ENCODE data around the gene STH. TPM values are rescaled to one million over a fixed set of nuclear protein-coding genes. Genes with fewer than 3 reads are reported as not detected.
"Not testable (repeated sequence)": the region's sequence is repeated elsewhere in the genome, so short reads cannot be mapped to it uniquely, and the experiment has no call there.

STH gene
- total RNA-seq, 1 donor from 2014 or later, result not detected

DNA sequence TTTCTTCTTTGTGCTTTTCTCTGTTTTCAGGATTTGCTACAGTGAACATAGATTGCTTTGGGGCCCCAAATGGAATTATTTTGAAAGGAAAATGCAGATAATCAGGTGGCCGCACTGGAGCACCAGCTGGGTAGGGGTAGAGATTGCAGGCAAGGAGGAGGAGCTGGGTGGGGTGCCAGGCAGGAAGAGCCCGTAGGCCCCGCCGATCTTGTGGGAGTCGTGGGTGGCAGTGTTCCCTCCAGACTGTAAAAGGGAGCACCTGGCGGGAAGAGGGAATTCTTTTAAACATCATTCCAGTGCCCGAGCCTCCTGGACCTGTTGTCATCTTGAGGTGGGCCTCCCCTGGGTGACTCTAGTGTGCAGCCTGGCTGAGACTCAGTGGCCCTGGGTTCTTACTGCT lies 1.2 kb downstream of the STH start:
- no peak overlapping the region for H3K4me3 ChIP-seq (ENCODE audit: low read length in 3 of 3)
- no peak overlapping the region for H3K27ac ChIP-seq (ENCODE audit: low read depth, low read length)
- H3K9me3 ChIP-seq (ENCODE audit: control insufficient read depth in 3 of 3, low read length in 3 of 3), result no peaks in the 10 kb centered on the region
- no peaks in the 10 kb centered on the region for H3K27me3 ChIP-seq (ENCODE audit: control insufficient read depth in 3 of 3, insufficient read depth in 3 of 3, low read length in 3 of 3)
- H3K4me1 ChIP-seq (ENCODE audit: control insufficient read depth in 3 of 3, insufficient read depth in 3 of 3, low read length in 3 of 3), result peaks cover 16 to 23% (median 20%) of the 10 kb centered on the region in 3 donors
- H3K9ac ChIP-seq (ENCODE audit: low read depth in 1 of 3, low read length in 3 of 3), result no peak overlapping the region
- H3K36me3 ChIP-seq (ENCODE audit: control insufficient read depth in 3 of 3, insufficient read depth in 3 of 3, low read length in 3 of 3), result peaks cover 2 to 12% (median 11%) of the 10 kb centered on the region in 3 donors

DNA sequence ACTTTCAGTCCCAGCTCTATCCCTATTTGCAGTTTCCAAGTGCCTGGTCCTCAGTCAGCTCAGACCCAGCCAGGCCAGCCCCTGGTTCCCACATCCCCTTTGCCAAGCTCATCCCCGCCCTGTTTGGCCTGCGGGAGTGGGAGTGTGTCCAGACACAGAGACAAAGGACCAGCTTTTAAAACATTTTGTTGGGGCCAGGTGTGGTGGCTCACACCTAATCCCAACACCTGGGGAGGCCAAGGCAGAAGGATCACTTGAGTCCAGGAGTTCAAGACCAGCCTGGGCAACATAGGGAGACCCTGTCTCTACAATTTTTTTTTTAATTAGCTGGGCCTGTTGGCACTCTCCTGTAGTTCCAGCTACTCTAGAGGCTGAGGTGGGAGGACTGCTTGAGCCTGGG lies 1.7 kb downstream of the STH start:
- Histone ChIP-seq H3K4me1 (ENCODE audit: control insufficient read depth in 3 of 3, insufficient read depth in 3 of 3, low read length in 3 of 3) (peaks cover 12 to 18% (median 15%) of the 10 kb centered on the region in 3 donors), H3K4me3 (ENCODE audit: low read length in 3 of 3) (no peak overlapping the region), H3K27me3 (ENCODE audit: control insufficient read depth in 3 of 3, insufficient read depth in 3 of 3, low read length in 3 of 3) (no peaks in the 10 kb centered on the region), H3K9ac (ENCODE audit: low read depth in 1 of 3, low read length in 3 of 3) (no peak overlapping the region), H3K9me3 (ENCODE audit: control insufficient read depth in 3 of 3, low read length in 3 of 3) (no peaks in the 10 kb centered on the region), H3K36me3 (ENCODE audit: control insufficient read depth in 3 of 3, insufficient read depth in 3 of 3, low read length in 3 of 3) (peaks cover 2 to 12% (median 11%) of the 10 kb centered on the region in 3 donors), H3K27ac (ENCODE audit: low read depth, low read length) (no peak overlapping the region)

DNA sequence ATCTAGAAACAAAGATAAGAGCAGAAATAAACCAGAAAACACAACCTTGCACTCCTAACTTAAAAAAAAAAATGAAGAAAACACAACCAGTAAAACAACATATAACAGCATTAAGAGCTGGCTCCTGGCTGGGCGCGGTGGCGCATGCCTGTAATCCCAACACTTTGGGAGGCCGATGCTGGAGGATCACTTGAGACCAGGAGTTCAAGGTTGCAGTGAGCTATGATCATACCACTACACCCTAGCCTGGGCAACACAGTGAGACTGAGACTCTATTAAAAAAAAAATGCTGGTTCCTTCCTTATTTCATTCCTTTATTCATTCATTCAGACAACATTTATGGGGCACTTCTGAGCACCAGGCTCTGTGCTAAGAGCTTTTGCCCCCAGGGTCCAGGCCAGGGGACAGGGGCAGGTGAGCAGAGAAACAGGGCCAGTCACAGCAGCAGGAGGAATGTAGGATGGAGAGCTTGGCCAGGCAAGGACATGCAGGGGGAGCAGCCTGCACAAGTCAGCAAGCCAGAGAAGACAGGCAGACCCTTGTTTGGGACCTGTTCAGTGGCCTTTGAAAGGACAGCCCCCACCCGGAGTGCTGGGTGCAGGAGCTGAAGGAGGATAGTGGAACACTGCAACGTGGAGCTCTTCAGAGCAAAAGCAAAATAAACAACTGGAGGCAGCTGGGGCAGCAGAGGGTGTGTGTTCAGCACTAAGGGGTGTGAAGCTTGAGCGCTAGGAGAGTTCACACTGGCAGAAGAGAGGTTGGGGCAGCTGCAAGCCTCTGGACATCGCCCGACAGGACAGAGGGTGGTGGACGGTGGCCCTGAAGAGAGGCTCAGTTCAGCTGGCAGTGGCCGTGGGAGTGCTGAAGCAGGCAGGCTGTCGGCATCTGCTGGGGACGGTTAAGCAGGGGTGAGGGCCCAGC lies 2.6 kb downstream of the STH start:
- Histone ChIP-seq H3K27ac (ENCODE audit: low read depth, low read length) (no peak overlapping the region), H3K9ac (ENCODE audit: low read depth in 1 of 3, low read length in 3 of 3) (no peak overlapping the region), H3K9me3 (ENCODE audit: control insufficient read depth in 3 of 3, low read length in 3 of 3) (no peaks in the 10 kb centered on the region), H3K27me3 (ENCODE audit: control insufficient read depth in 3 of 3, insufficient read depth in 3 of 3, low read length in 3 of 3) (no peaks in the 10 kb centered on the region), H3K36me3 (ENCODE audit: control insufficient read depth in 3 of 3, insufficient read depth in 3 of 3, low read length in 3 of 3) (peaks cover 2 to 10% (median 8%) of the 10 kb centered on the region in 3 donors), H3K4me1 (ENCODE audit: control insufficient read depth in 3 of 3, insufficient read depth in 3 of 3, low read length in 3 of 3) (peaks cover 12 to 15% (median 12%) of the 10 kb centered on the region in 3 donors), H3K4me3 (ENCODE audit: low read length in 3 of 3) (no peak overlapping the region)

DNA sequence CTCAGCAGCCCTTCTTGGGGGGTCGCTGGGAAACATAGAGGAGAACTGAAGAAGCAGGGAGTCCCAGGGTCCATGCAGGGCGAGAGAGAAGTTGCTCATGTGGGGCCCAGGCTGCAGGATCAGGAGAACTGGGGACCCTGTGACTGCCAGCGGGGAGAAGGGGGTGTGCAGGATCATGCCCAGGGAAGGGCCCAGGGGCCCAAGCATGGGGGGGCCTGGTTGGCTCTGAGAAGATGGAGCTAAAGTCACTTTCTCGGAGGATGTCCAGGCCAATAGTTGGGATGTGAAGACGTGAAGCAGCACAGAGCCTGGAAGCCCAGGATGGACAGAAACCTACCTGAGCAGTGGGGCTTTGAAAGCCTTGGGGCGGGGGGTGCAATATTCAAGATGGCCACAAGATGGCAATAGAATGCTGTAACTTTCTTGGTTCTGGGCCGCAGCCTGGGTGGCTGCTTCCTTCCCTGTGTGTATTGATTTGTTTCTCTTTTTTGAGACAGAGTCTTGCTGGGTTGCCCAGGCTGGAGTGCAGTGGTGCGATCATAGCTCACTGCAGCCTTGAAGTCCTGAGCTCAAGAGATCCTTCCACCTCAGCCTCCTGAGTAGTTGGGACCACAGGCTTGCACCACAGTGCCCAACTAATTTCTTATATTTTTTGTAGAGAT lies 3.4 kb downstream of the STH start:
- H3K36me3 ChIP-seq (ENCODE audit: control insufficient read depth in 3 of 3, insufficient read depth in 3 of 3, low read length in 3 of 3), result peaks cover 0 to 5% (median 3%) of the 10 kb centered on the region in 3 donors
- H3K4me1 ChIP-seq (ENCODE audit: control insufficient read depth in 3 of 3, insufficient read depth in 3 of 3, low read length in 3 of 3), result peaks cover 13 to 15% (median 14%) of the 10 kb centered on the region in 3 donors
- peak overlapping the region in 1 of 3 donors; percentile 8 for H3K9ac ChIP-seq (ENCODE audit: low read depth in 1 of 3, low read length in 3 of 3)
- H3K27me3 ChIP-seq (ENCODE audit: control insufficient read depth in 3 of 3, insufficient read depth in 3 of 3, low read length in 3 of 3), result no peaks in the 10 kb centered on the region
- H3K27ac ChIP-seq (ENCODE audit: low read depth, low read length), result no peak overlapping the region
- no peak overlapping the region for H3K4me3 ChIP-seq (ENCODE audit: low read length in 3 of 3)
- no peaks in the 10 kb centered on the region for H3K9me3 ChIP-seq (ENCODE audit: control insufficient read depth in 3 of 3, low read length in 3 of 3)

DNA sequence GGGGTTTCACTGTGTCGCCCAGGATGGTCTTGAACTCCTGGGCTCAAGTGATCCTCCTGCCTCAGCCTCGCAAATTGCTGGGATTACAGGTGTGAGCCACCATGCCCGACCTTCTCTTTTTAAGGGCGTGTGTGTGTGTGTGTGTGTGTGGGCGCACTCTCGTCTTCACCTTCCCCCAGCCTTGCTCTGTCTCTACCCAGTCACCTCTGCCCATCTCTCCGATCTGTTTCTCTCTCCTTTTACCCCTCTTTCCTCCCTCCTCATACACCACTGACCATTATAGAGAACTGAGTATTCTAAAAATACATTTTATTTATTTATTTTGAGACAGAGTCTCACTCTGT lies 3.9 kb downstream of the STH start:
- Histone ChIP-seq H3K36me3 (ENCODE audit: control insufficient read depth in 3 of 3, insufficient read depth in 3 of 3, low read length in 3 of 3) (peaks cover 0 to 5% (median 3%) of the 10 kb centered on the region in 3 donors), H3K4me1 (ENCODE audit: control insufficient read depth in 3 of 3, insufficient read depth in 3 of 3, low read length in 3 of 3) (peaks cover 15 to 18% (median 17%) of the 10 kb centered on the region in 3 donors), H3K27ac (ENCODE audit: low read depth, low read length) (no peak overlapping the region), H3K4me3 (ENCODE audit: low read length in 3 of 3) (no peak overlapping the region), H3K9me3 (ENCODE audit: control insufficient read depth in 3 of 3, low read length in 3 of 3) (no peaks in the 10 kb centered on the region), H3K9ac (ENCODE audit: low read depth in 1 of 3, low read length in 3 of 3) (peak overlapping the region in 1 of 3 donors; percentile 8), H3K27me3 (ENCODE audit: control insufficient read depth in 3 of 3, insufficient read depth in 3 of 3, low read length in 3 of 3) (no peaks in the 10 kb centered on the region)

DNA sequence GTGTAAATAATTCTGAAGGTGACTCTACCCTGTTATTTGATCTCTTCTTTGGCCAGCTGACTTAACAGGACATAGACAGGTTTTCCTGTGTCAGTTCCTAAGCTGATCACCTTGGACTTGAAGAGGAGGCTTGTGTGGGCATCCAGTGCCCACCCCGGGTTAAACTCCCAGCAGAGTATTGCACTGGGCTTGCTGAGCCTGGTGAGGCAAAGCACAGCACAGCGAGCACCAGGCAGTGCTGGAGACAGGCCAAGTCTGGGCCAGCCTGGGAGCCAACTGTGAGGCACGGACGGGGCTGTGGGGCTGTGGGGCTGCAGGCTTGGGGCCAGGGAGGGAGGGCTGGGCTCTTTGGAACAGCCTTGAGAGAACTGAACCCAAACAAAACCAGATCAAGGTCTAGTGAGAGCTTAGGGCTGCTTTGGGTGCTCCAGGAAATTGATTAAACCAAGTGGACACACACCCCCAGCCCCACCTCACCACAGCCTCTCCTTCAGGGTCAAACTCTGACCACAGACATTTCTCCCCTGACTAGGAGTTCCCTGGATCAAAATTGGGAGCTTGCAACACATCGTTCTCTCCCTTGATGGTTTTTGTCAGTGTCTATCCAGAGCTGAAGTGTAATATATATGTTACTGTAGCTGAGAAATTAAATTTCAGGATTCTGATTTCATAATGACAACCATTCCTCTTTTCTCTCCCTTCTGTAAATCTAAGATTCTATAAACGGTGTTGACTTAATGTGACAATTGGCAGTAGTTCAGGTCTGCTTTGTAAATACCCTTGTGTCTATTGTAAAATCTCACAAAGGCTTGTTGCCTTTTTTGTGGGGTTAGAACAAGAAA lies 5.1 kb downstream of the STH start:
- Histone ChIP-seq H3K9me3 (ENCODE audit: control insufficient read depth in 3 of 3, low read length in 3 of 3) (no peaks in the 10 kb centered on the region), H3K36me3 (ENCODE audit: control insufficient read depth in 3 of 3, insufficient read depth in 3 of 3, low read length in 3 of 3) (no peaks in the 10 kb centered on the region), H3K27ac (ENCODE audit: low read depth, low read length) (no peak overlapping the region), H3K9ac (ENCODE audit: low read depth in 1 of 3, low read length in 3 of 3) (peak overlapping the region in 2 of 3 donors; percentile 35 to 51), H3K4me3 (ENCODE audit: low read length in 3 of 3) (no peak overlapping the region), H3K27me3 (ENCODE audit: control insufficient read depth in 3 of 3, insufficient read depth in 3 of 3, low read length in 3 of 3) (no peaks in the 10 kb centered on the region), H3K4me1 (ENCODE audit: control insufficient read depth in 3 of 3, insufficient read depth in 3 of 3, low read length in 3 of 3) (peaks cover 17 to 20% (median 18%) of the 10 kb centered on the region in 3 donors)

DNA sequence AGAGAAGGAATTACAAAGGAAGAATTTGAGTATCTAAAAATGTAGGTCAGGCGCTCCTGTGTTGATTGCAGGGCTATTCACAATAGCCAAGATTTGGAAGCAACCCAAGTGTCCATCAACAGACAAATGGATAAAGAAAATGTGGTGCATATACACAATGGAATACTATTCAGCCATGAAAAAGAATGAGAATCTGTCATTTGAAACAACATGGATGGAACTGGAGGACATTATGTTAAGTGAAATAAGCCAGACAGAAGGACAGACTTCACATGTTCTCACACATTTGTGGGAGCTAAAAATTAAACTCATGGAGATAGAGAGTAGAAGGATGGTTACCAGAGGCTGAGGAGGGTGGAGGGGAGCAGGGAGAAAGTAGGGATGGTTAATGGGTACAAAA lies 7.0 kb downstream of the STH start:
- not testable (repeated sequence) for H3K4me3 ChIP-seq (ENCODE audit: low read length in 3 of 3); H3K36me3 ChIP-seq (ENCODE audit: control insufficient read depth in 3 of 3, insufficient read depth in 3 of 3, low read length in 3 of 3); H3K27ac ChIP-seq (ENCODE audit: low read depth, low read length); H3K9ac ChIP-seq (ENCODE audit: low read depth in 1 of 3, low read length in 3 of 3); H3K27me3 ChIP-seq (ENCODE audit: control insufficient read depth in 3 of 3, insufficient read depth in 3 of 3, low read length in 3 of 3); H3K9me3 ChIP-seq (ENCODE audit: control insufficient read depth in 3 of 3, low read length in 3 of 3)
- peaks cover 17 to 23% (median 18%) of the 10 kb centered on the region in 3 donors for H3K4me1 ChIP-seq (ENCODE audit: control insufficient read depth in 3 of 3, insufficient read depth in 3 of 3, low read length in 3 of 3)

DNA sequence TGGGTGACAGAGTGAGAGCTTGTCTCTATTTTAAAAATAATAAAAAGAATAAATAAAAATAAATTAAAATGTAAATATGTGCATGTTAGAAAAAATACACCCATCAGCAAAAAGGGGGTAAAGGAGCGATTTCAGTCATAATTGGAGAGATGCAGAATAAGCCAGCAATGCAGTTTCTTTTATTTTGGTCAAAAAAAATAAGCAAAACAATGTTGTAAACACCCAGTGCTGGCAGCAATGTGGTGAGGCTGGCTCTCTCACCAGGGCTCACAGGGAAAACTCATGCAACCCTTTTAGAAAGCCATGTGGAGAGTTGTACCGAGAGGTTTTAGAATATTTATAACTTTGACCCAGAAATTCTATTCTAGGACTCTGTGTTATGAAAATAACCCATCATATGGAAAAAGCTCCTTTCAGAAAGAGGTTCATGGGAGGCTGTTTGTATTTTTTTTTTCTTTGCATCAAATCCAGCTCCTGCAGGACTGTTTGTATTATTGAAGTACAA lies 8.5 kb downstream of the STH start:
- H3K27me3 ChIP-seq (ENCODE audit: control insufficient read depth in 3 of 3, insufficient read depth in 3 of 3, low read length in 3 of 3), result no peaks in the 10 kb centered on the region
- H3K36me3 ChIP-seq (ENCODE audit: control insufficient read depth in 3 of 3, insufficient read depth in 3 of 3, low read length in 3 of 3), result peaks cover 0 to 5% (median 0%) of the 10 kb centered on the region in 3 donors
- no peak overlapping the region for H3K27ac ChIP-seq (ENCODE audit: low read depth, low read length)
- no peak overlapping the region for H3K4me3 ChIP-seq (ENCODE audit: low read length in 3 of 3)
- H3K4me1 ChIP-seq (ENCODE audit: control insufficient read depth in 3 of 3, insufficient read depth in 3 of 3, low read length in 3 of 3), result peaks cover 17 to 23% (median 18%) of the 10 kb centered on the region in 3 donors
- H3K9me3 ChIP-seq (ENCODE audit: control insufficient read depth in 3 of 3, low read length in 3 of 3), result no peaks in the 10 kb centered on the region
- no peak overlapping the region for H3K9ac ChIP-seq (ENCODE audit: low read depth in 1 of 3, low read length in 3 of 3)

DNA sequence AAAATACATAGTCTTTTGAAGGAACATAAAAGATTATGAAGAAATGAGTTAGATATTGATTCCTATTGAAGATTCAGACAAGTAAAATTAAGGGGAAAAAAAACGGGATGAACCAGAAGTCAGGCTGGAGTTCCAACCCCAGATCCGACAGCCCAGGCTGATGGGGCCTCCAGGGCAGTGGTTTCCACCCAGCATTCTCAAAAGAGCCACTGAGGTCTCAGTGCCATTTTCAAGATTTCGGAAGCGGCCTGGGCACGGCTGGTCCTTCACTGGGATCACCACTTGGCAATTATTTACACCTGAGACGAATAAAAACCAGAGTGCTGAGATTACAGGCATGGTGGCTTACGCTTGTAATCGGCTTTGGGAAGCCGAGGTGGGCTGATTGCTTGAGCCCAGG lies 9.5 kb downstream of the STH start:
- H3K9ac ChIP-seq (ENCODE audit: low read depth in 1 of 3, low read length in 3 of 3), result no peak overlapping the region
- H3K4me3 ChIP-seq (ENCODE audit: low read length in 3 of 3), result no peak overlapping the region
- no peaks in the 10 kb centered on the region for H3K27me3 ChIP-seq (ENCODE audit: control insufficient read depth in 3 of 3, insufficient read depth in 3 of 3, low read length in 3 of 3)
- H3K36me3 ChIP-seq (ENCODE audit: control insufficient read depth in 3 of 3, insufficient read depth in 3 of 3, low read length in 3 of 3), result peaks cover 0 to 6% (median 2%) of the 10 kb centered on the region in 3 donors
- H3K27ac ChIP-seq (ENCODE audit: low read depth, low read length), result no peak overlapping the region
- H3K4me1 ChIP-seq (ENCODE audit: control insufficient read depth in 3 of 3, insufficient read depth in 3 of 3, low read length in 3 of 3), result peaks cover 8 to 16% (median 13%) of the 10 kb centered on the region in 3 donors
- no peaks in the 10 kb centered on the region for H3K9me3 ChIP-seq (ENCODE audit: control insufficient read depth in 3 of 3, low read length in 3 of 3)
